AG08396 (cell line): ENCODE measurements around the gene BAHD1.

ENCODE experiments used
- DNase-seq: peaks from one replicate; pipeline ENCODE4 v3.0.0; 2012; ENCODE audit warnings: low spot score, mixed read lengths

Gene BAHD1

GRCh38 chr15:40440743-40441564 is at the start of gene BAHD1:
Gene BAHD1, plus strand, starts transcription at chr15:40440953. Its CDS starts 17,512 bp downstream, at chr15:40458465.
- DNase-seq: peak; percentile 100

- DNase-seq: no peak
Measured at GRCh38 chr15:40392986-40393948, 47.5 kb upstream of the BAHD1 start.

- no peak for DNase-seq
Measured at GRCh38 chr15:40397688-40398412, 42.9 kb upstream of the BAHD1 start.

GRCh38 chr15:40398413-40398873 is 42.3 kb upstream of the BAHD1 start:
- no peak for DNase-seq

GRCh38 chr15:40399370-40399769 is 41.4 kb upstream of the BAHD1 start:
- DNase-seq: no peak

GRCh38 chr15:40405501-40406381 is 35.0 kb upstream of the BAHD1 start, which contains the start of gene IVD:
Gene IVD, plus strand, starts transcription at chr15:40405795. Its CDS starts 33 bp downstream, at chr15:40405828.
- peak; percentile 100 for DNase-seq

- DNase-seq: no peak
Measured at GRCh38 chr15:40407330-40407990, 33.3 kb upstream of the BAHD1 start.

GRCh38 chr15:40409366-40409765 is 31.4 kb upstream of the BAHD1 start:
- no peak for DNase-seq

- no peak for DNase-seq
Measured at GRCh38 chr15:40410476-40410875, 30.3 kb upstream of the BAHD1 start.

GRCh38 chr15:40412095-40412759 is 28.5 kb upstream of the BAHD1 start:
- no peak for DNase-seq

- DNase-seq: no peak
Measured at GRCh38 chr15:40413036-40413435, 27.7 kb upstream of the BAHD1 start.

GRCh38 chr15:40414816-40415215 is 25.9 kb upstream of the BAHD1 start:
- no peak for DNase-seq

- DNase-seq: no peak
Measured at GRCh38 chr15:40415226-40415625, 25.5 kb upstream of the BAHD1 start.

GRCh38 chr15:40416056-40416455 is 24.7 kb upstream of the BAHD1 start:
- no peak for DNase-seq

- no peak for DNase-seq
Measured at GRCh38 chr15:40418126-40418525, 22.6 kb upstream of the BAHD1 start.

- DNase-seq: no peak
Measured at GRCh38 chr15:40420071-40420713, 20.6 kb upstream of the BAHD1 start.

GRCh38 chr15:40420793-40421192 is 20.0 kb upstream of the BAHD1 start:
- no peak for DNase-seq

GRCh38 chr15:40421246-40422157 is 19.3 kb upstream of the BAHD1 start:
- peak; percentile 88 for DNase-seq
